MG63 (cell line): ENCODE results near the gene MAP2K5. TPM values are rescaled to one million over a fixed set of nuclear protein-coding genes. Genes with fewer than 3 reads are reported as not detected.

Experiments used
- DNase-seq: peaks from one replicate; pipeline ENCODE4 v3.0.0-alpha.2; 2020
- H3K27me3 ChIP-seq: fragments of 250-450 bp; sonication (Bioruptor Pico); 2 replicates; pipeline ENCODE4 v1.5.1; 2020; ENCODE audit warnings: mild to moderate bottlenecking, moderate library complexity
- H3K36me3 ChIP-seq: fragments of 250-450 bp; sonication (Bioruptor Pico); 2 replicates; pipeline ENCODE4 v1.5.1; 2020; ENCODE audit warnings: mild to moderate bottlenecking, moderate library complexity
- H3K4me3 ChIP-seq: fragments of 250-450 bp; sonication (Bioruptor Pico); 2 replicates; pipeline ENCODE4 v1.5.1; 2020; ENCODE audit warnings: mild to moderate bottlenecking, moderate library complexity
- H3K9me3 ChIP-seq: fragments of 250-450 bp; sonication (Bioruptor Pico); 2 replicates; pipeline ENCODE4 v1.5.1; 2020; ENCODE audit warnings: mild to moderate bottlenecking, moderate library complexity
- total RNA-seq: library from RNA; depleted of rRNA; stranded (reverse); fragments of >200 nt; shearing (Covaris generic); gene quantifications from 2 replicates; pipeline ENCODE4 v1.2.3, GENCODE V29; 2014; ENCODE audit warnings: low replicate concordance

Gene MAP2K5
- total RNA-seq, 1 experiment from 2014 or later = 2.5 TPM

GRCh38 chr15:67766968-67767367 lies 224.5 kb downstream of the MAP2K5 start:
- DNase-seq = no peak
- H3K4me3 ChIP-seq = no peak overlapping the region
- H3K9me3 ChIP-seq = no peaks in the 10 kb centered on the region
- H3K27me3 ChIP-seq = no peaks in the 10 kb centered on the region
- H3K36me3 ChIP-seq = no peaks in the 10 kb centered on the region

DNA sequence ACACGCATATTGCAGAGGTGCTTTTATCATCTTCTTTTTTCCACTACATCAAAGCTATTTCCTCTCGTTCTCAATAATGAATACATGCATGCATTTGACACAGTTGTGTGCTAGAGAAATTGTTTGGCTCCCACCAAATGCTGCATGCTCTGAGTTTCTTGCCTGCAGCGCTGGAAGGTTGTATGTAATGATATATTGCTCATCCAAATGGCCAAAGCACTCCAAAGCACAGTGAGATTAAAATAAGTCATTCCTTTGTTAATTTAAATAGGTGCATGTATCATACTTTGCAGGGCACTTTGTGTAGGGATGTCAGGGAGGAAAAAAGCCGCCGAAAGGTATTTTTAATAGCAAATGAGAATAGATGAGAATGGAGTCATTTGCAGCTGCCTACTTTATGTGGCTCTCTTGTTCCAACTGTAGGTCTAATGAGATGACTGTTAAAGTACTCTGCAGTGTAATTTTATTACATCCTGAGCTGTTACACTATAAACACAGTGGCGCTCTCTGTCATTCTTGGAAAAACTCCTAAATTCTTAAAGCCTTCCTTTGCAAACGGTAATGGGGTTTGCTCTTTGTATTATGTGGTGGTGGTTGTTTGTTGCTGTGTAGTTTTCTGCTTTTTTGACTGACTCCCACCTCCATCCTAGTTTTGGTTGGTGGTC lies 225.9 kb downstream of the MAP2K5 start:
- Histone ChIP-seq H3K9me3 (no peaks in the 10 kb centered on the region), H3K27me3 (no peaks in the 10 kb centered on the region), H3K36me3 (no peaks in the 10 kb centered on the region), H3K4me3 (no peak overlapping the region)
- DNase-seq = no peak

DNA sequence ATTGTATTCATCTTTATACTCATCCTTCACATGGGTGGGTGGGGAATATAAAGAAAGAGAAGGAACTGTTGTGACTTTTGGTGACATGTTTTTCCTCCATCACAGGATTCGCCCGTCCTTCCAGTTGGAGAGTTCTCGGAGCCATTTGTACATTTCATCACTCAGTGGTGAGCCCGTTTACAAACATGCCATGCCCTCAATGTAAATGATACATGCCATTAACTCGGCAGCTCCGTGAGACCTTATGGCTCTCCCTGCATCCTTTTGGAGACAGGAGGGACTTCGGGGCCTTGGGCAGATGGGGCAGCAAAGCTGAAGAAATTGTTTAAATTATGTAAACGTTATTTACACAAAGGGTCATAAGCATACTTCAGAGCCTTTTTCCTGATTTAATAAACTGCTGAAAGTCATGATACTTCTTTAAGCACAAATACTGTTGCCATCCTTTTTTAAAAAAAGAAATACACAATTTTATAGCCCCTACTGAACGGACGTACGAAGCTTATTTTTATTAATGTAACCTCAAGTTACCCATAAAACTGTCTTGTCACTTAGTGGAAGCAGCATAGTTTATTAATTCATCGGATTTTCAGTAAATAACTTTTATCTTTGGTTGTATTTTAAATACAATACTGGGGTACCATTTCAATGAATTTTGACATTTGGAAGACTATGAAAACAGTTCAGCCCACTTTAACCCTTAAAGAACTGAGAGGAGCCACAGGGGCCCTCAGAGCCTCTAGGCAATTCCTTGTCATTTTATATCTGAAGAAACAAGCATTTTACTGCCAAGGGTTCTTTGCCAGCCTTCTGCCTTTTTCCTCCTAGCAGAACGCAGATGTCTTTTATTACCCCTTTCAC lies 227.2 kb downstream of the MAP2K5 start:
- Histone ChIP-seq H3K9me3 (no peaks in the 10 kb centered on the region), H3K4me3 (no peak overlapping the region), H3K27me3 (no peaks in the 10 kb centered on the region), H3K36me3 (no peaks in the 10 kb centered on the region)
- no peak for DNase-seq

DNA sequence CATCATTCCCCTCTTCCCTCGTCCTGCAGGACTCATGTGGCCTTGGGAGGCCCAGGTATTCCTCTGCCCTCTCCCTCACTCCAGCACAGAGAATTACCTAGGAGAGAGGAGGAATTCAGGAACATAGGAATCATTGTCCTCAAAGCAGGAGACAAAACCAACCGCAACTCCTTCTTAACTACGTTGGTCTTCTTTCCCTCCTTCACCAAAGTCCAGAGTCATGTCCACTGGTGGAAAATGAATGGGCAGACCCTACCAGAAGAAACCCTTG lies 227.8 kb downstream of the MAP2K5 start:
- no peak for DNase-seq
- Histone ChIP-seq H3K4me3 (no peak overlapping the region), H3K36me3 (no peaks in the 10 kb centered on the region), H3K27me3 (no peaks in the 10 kb centered on the region), H3K9me3 (no peaks in the 10 kb centered on the region)

- Histone ChIP-seq H3K4me3 (no peak overlapping the region), H3K9me3 (no peaks in the 10 kb centered on the region), H3K36me3 (no peaks in the 10 kb centered on the region), H3K27me3 (no peaks in the 10 kb centered on the region)
- DNase-seq = no peak
Observed at GRCh38 chr15:67771189-67771800, 228.8 kb downstream of the MAP2K5 start.

DNA sequence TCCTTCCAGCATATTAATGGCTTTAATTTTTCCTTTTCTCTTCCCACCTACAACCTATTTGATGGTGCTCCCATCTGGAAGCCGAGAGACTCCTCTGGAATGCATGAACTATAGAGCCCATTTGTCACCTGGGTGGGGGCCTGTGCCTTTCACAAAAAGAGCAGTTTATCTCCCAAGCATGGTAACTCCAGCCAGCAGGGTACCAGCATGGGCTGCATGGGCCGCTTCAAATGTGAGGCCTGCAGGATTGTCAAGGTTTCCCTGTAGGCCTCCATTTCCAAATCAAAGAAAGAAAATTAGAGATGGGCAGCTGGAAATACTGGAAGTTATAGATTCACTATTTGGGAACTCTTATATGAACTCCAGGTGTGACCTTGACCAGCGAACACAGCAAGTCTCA lies 232.1 kb downstream of the MAP2K5 start:
- no peaks in the 10 kb centered on the region for H3K36me3 ChIP-seq
- no peaks in the 10 kb centered on the region for H3K27me3 ChIP-seq
- no peak overlapping the region for H3K4me3 ChIP-seq
- H3K9me3 ChIP-seq = no peaks in the 10 kb centered on the region
- DNase-seq = no peak

- Histone ChIP-seq H3K4me3 (no peak overlapping the region), H3K27me3 (no peaks in the 10 kb centered on the region), H3K9me3 (no peaks in the 10 kb centered on the region), H3K36me3 (no peaks in the 10 kb centered on the region)
- DNase-seq = no peak
Observed at GRCh38 chr15:67775250-67775649, 232.7 kb downstream of the MAP2K5 start.

DNA sequence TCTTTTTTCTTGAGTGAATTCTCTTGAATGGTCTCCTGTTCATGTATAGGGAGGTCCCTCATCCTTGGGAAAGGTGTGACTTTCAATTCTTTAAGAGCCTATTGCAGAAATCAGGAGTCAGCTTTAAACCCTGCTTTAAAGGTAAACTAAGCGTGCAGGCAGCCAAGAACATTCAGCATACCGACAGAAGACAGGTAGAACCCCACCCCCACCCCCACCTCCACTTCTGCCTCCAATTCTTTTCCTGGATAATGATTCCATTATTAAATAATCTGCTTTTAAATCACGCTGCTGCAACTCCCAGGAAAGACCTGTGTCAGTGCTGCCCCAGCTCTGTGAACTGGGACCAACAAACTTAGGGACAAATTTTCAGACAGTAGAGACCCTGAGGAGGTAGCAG lies 233.5 kb downstream of the MAP2K5 start:
- Histone ChIP-seq H3K27me3 (no peaks in the 10 kb centered on the region), H3K4me3 (no peak overlapping the region), H3K36me3 (no peaks in the 10 kb centered on the region), H3K9me3 (no peaks in the 10 kb centered on the region)
- DNase-seq = no peak

DNA sequence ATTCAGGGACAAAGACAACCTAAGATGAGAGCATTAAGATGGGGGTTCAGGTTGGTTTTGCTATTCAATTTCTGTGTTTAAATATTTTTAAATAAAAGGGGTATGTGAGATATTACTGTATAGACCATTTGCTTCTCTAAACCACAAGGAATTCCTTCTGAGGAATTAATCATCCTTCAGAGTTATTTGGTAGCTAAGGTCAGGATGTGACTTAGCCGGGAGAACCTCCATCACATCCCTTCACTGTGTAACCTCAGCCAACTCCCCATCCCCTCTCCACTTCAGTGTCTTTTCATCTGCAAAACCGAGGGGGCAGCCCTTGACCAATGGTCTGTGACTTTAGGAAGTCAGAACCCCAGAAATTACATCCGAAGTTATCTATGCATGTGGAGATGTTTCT lies 234.1 kb downstream of the MAP2K5 start:
- Histone ChIP-seq H3K36me3 (no peaks in the 10 kb centered on the region), H3K27me3 (no peaks in the 10 kb centered on the region), H3K4me3 (no peak overlapping the region), H3K9me3 (no peaks in the 10 kb centered on the region)
- DNase-seq = no peak

DNA sequence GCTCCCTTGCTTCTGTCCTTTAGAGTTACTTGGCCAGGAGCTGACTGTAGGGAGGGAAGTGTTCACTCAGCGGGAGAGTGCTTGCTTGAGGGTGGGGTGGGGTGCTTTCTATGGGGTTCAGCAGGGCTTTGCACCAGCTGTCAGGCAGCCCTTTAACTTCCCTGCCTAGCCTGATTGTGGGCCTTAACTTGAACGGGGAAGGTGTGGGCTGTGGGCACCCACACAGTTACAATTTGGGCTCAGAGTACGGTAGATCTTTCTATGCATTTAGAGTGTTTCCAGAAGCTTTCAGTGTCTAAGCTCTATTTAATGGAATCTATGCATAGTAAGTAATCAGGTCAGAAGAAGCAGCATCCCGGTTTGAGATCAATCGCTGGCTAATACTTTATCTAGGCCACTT lies 234.6 kb downstream of the MAP2K5 start:
- H3K4me3 ChIP-seq = no peak overlapping the region
- no peaks in the 10 kb centered on the region for H3K9me3 ChIP-seq
- H3K27me3 ChIP-seq = no peaks in the 10 kb centered on the region
- DNase-seq = no peak
- H3K36me3 ChIP-seq = no peaks in the 10 kb centered on the region

GRCh38 chr15:67777773-67778172 lies 235.3 kb downstream of the MAP2K5 start:
- H3K9me3 ChIP-seq = no peaks in the 10 kb centered on the region
- no peaks in the 10 kb centered on the region for H3K36me3 ChIP-seq
- H3K4me3 ChIP-seq = no peak overlapping the region
- DNase-seq = no peak
- H3K27me3 ChIP-seq = no peaks in the 10 kb centered on the region

DNA sequence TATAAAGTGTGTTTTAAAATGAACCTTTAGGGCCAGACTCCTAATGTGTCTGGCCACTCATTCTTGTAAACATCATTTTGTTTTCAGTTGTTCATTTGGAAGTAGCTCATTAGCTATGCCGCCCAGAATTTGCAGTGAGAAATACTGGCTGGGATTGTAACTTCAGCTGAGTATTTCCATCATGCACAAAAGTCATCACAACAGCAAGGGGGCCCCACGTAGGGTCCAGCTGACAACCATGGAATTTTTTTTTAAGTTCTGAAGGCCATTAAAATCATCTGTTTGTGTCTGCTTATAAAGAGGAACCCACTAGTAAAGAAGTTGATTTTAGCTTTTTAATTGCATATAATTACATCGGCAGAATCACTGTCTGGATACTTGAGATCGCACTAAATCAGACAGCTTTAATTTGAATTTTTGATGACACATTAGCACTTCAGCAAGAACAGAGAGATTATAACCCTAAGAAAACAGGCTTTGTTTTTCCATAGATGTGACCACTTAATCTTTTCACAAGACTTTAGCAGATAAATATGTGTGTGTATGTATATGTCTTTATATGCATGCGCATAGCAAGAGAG lies 236.6 kb downstream of the MAP2K5 start:
- no peak overlapping the region for H3K4me3 ChIP-seq

DNA sequence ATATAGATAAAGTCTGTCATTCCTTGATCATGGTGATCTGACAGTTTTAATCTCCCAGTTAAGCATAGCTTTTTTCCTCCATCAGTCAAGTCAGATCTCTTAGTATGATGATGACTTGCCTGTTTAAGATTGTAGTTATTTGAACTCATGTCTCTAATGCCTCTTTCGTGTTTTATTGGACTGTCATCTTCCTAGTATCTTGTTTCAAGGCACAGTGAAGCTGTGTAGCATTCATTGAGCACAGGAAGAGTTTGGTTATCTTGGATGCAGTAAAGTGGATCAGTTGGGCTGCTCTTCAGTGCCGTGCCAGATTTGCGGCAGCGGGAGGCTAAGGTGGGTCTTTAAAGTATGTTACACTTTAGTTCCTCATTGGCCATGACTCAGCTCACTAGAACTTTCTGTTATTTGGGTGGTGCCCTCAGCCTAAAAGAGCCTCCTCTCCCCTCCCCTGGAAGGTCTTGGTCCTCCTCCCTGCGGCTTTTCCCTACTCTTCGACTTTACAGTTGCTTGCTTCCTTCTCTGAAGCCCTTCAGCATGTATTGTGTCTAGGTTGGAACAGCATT lies 237.1 kb downstream of the MAP2K5 start:
- H3K9me3 ChIP-seq = no peaks in the 10 kb centered on the region
- H3K27me3 ChIP-seq = no peaks in the 10 kb centered on the region
- no peak for DNase-seq
- H3K36me3 ChIP-seq = no peaks in the 10 kb centered on the region
- no peak overlapping the region for H3K4me3 ChIP-seq

More for the DNA sequence above, 236.6 kb downstream of the MAP2K5 start:
- DNase-seq = no peak
- Histone ChIP-seq H3K36me3 (no peaks in the 10 kb centered on the region), H3K27me3 (no peaks in the 10 kb centered on the region), H3K9me3 (no peaks in the 10 kb centered on the region)

GRCh38 chr15:67781061-67781460 lies 238.6 kb downstream of the MAP2K5 start:
- no peaks in the 10 kb centered on the region for H3K9me3 ChIP-seq
- DNase-seq = no peak
- no peak overlapping the region for H3K4me3 ChIP-seq
- no peaks in the 10 kb centered on the region for H3K36me3 ChIP-seq
- H3K27me3 ChIP-seq = no peaks in the 10 kb centered on the region

- no peaks in the 10 kb centered on the region for H3K27me3 ChIP-seq
- no peak overlapping the region for H3K4me3 ChIP-seq
- DNase-seq = no peak
- H3K9me3 ChIP-seq = no peaks in the 10 kb centered on the region
- H3K36me3 ChIP-seq = no peaks in the 10 kb centered on the region
Observed at GRCh38 chr15:67781907-67782690, 239.6 kb downstream of the MAP2K5 start.

GRCh38 chr15:67782691-67782991 lies 240.1 kb downstream of the MAP2K5 start:
- H3K9me3 ChIP-seq = no peaks in the 10 kb centered on the region
- no peak overlapping the region for H3K4me3 ChIP-seq
- DNase-seq = no peak
- no peaks in the 10 kb centered on the region for H3K36me3 ChIP-seq
- H3K27me3 ChIP-seq = no peaks in the 10 kb centered on the region

DNA sequence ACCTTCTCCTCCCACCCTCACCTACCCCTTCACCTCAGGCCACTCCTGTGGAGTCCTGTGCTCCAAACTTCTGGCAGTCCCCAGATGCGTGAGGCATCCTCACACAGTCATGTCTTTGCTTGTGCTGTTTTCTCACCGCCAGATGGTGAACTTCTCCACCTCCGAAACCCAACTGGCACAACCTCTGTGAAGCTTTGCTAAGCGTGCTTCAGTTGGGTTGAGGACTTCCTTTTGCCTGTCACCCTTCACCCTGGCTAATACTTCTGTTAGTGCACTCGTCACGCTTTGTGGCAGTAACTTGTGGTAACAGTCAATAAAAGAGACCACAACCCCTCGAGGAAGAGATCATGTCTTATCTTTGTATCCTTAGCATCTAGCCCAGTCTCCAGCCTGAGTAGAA lies 240.8 kb downstream of the MAP2K5 start:
- Histone ChIP-seq H3K4me3 (no peak overlapping the region), H3K36me3 (no peaks in the 10 kb centered on the region), H3K27me3 (no peaks in the 10 kb centered on the region), H3K9me3 (no peaks in the 10 kb centered on the region)
- DNase-seq = no peak
